Measurements from ENCODE around the gene PRTFDC1.

The PRTFDC1 gene

GRCh38 chr10:24935504-24936292, 16.7 kb downstream of the PRTFDC1 start:
- no peaks in the 10 kb centered on the region for H3F3A ChIP-seq (ENCODE audit: control insufficient read depth, insufficient read depth)
- peaks cover 3% of the 10 kb centered on the region; the same call in 1 of the 2 replicates for H3K27me3 ChIP-seq (ENCODE audit: control insufficient read depth, low read length)
- no peaks in the 10 kb centered on the region for H3K9me2 ChIP-seq (replicated peaks; ENCODE audit: control insufficient read depth, low read length)
- H3K9me3 ChIP-seq (ENCODE audit: control insufficient read depth, insufficient read depth, low read length) = no peaks in the 10 kb centered on the region
- TF ChIP-seq CTCF (IDR thresholded peaks at IDR 0.05; ENCODE audit: low read depth, low read length, poor library complexity, severe bottlenecking) = no peak
- TF ChIP-seq EZH2phosphoT487 (IDR thresholded peaks at IDR 0.05; ENCODE audit: borderline replicate concordance, low read length) = no peak
- H3K4me3 ChIP-seq (ENCODE audit: low read length) = no peak overlapping the region
- no peak overlapping the region for H3K27ac ChIP-seq (ENCODE audit: low read depth, low read length)
- H3K79me2 ChIP-seq (ENCODE audit: control insufficient read depth, low read length) = no peaks in the 10 kb centered on the region
- H3K36me3 ChIP-seq (ENCODE audit: control insufficient read depth, low read length) = no peaks in the 10 kb centered on the region
- peaks cover 1% of the 10 kb centered on the region for H3K4me1 ChIP-seq (ENCODE audit: control insufficient read depth, low read length)
- no peak overlapping the region for H3K4me2 ChIP-seq (ENCODE audit: low read length)
- no peaks in the 10 kb centered on the region for H4K20me1 ChIP-seq (ENCODE audit: control insufficient read depth, insufficient read depth, low read depth, low read length)

DNA sequence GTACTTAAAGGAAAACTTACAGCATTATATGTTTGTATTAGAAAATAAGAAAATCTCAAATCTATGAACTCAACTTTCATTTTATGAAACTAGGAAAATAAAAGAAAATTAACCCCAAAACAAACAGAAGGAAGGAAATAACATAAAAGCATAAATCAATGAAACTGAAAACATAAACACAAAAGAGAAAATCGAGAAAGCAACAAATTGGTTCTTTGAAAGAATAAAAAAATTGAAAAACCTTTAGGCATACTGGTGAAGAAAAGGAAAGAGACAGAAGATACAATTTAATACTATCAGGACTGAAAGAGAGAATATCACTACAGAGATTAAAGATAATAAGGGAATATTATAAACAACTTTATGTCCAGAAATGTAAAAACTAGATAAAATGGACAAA, 21.2 kb downstream of the PRTFDC1 start:
- Histone ChIP-seq H3K27me3 (ENCODE audit: control insufficient read depth, low read length) (peaks cover 3% of the 10 kb centered on the region; the same call in 1 of the 2 replicates), H3K9me2 (replicated peaks; ENCODE audit: control insufficient read depth, low read length) (no peaks in the 10 kb centered on the region), H3K79me2 (ENCODE audit: control insufficient read depth, low read length) (no peaks in the 10 kb centered on the region), H3K4me3 (ENCODE audit: low read length) (no peak overlapping the region), H3K4me2 (ENCODE audit: low read length) (no peak overlapping the region), H3K36me3 (ENCODE audit: control insufficient read depth, low read length) (no peaks in the 10 kb centered on the region), H3F3A (ENCODE audit: control insufficient read depth, insufficient read depth) (no peaks in the 10 kb centered on the region), H3K9me3 (ENCODE audit: control insufficient read depth, insufficient read depth, low read length) (no peaks in the 10 kb centered on the region), H3K27ac (ENCODE audit: low read depth, low read length) (no peak overlapping the region), H3K4me1 (ENCODE audit: control insufficient read depth, low read length) (peaks cover 12% of the 10 kb centered on the region), H4K20me1 (ENCODE audit: control insufficient read depth, insufficient read depth, low read depth, low read length) (no peaks in the 10 kb centered on the region)
- TF ChIP-seq CTCF (IDR thresholded peaks at IDR 0.05; ENCODE audit: low read depth, low read length, poor library complexity, severe bottlenecking) (no peak), EZH2phosphoT487 (IDR thresholded peaks at IDR 0.05; ENCODE audit: borderline replicate concordance, low read length) (no peak)

- Histone ChIP-seq H3K4me1 (ENCODE audit: control insufficient read depth, low read length) (peaks cover 12% of the 10 kb centered on the region), H3F3A (ENCODE audit: control insufficient read depth, insufficient read depth) (no peaks in the 10 kb centered on the region), H3K27me3 (ENCODE audit: control insufficient read depth, low read length) (peaks cover 3% of the 10 kb centered on the region; the same call in 1 of the 2 replicates), H3K9me2 (replicated peaks; ENCODE audit: control insufficient read depth, low read length) (no peaks in the 10 kb centered on the region), H3K9me3 (ENCODE audit: control insufficient read depth, insufficient read depth, low read length) (no peaks in the 10 kb centered on the region), H3K4me2 (ENCODE audit: low read length) (peak overlapping the region; percentile 14; the same call in 1 of the 2 replicates), H4K20me1 (ENCODE audit: control insufficient read depth, insufficient read depth, low read depth, low read length) (no peaks in the 10 kb centered on the region), H3K79me2 (ENCODE audit: control insufficient read depth, low read length) (no peaks in the 10 kb centered on the region), H3K4me3 (ENCODE audit: low read length) (no peak overlapping the region), H3K36me3 (ENCODE audit: control insufficient read depth, low read length) (no peaks in the 10 kb centered on the region), H3K27ac (ENCODE audit: low read depth, low read length) (no peak overlapping the region)
- TF ChIP-seq CTCF (IDR thresholded peaks at IDR 0.05; ENCODE audit: low read depth, low read length, poor library complexity, severe bottlenecking) (no peak), EZH2phosphoT487 (IDR thresholded peaks at IDR 0.05; ENCODE audit: borderline replicate concordance, low read length) (no peak)
Measured at GRCh38 chr10:24930427-24930826, 22.0 kb downstream of the PRTFDC1 start.

All from DOHH2 (cell line).